Measurements from ENCODE around the gene KIAA2012.

GRCh38 chr2:202030691-202031090 is 42.4 kb upstream of the KIAA2012 start:
- TF ChIP-seq TOX (CRISPR knock-in tag; IDR thresholded peaks at IDR 0.05; ENCODE audit: borderline replicate concordance) (no peak), CSDC2 (CRISPR knock-in tag; IDR thresholded peaks at IDR 0.05) (no peak), CREB5 (CRISPR knock-in tag; IDR thresholded peaks at IDR 0.05; ENCODE audit: low read depth) (no peak), ZNF8 (CRISPR knock-in tag; IDR thresholded peaks at IDR 0.05) (no peak), SNAI2 (CRISPR knock-in tag; IDR thresholded peaks at IDR 0.05) (no peak), TCF4 (CRISPR knock-in tag; IDR thresholded peaks at IDR 0.05; ENCODE audit: borderline replicate concordance) (no peak)
